NCI-H524 (cell line): Measurements from ENCODE around the gene NFKBIB.
"Not testable (repeated sequence)": the region's sequence is repeated elsewhere in the genome, so short reads cannot be mapped to it uniquely, and the experiment has no call there.

Experiments used
- DNase-seq, 2 experiments: peaks; one replicate each; lab custom pipeline; 2025; lab: John Stamatoyannopoulos, UW

NFKBIB gene, protein sequence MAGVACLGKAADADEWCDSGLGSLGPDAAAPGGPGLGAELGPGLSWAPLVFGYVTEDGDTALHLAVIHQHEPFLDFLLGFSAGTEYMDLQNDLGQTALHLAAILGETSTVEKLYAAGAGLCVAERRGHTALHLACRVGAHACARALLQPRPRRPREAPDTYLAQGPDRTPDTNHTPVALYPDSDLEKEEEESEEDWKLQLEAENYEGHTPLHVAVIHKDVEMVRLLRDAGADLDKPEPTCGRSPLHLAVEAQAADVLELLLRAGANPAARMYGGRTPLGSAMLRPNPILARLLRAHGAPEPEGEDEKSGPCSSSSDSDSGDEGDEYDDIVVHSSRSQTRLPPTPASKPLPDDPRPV

DNA sequence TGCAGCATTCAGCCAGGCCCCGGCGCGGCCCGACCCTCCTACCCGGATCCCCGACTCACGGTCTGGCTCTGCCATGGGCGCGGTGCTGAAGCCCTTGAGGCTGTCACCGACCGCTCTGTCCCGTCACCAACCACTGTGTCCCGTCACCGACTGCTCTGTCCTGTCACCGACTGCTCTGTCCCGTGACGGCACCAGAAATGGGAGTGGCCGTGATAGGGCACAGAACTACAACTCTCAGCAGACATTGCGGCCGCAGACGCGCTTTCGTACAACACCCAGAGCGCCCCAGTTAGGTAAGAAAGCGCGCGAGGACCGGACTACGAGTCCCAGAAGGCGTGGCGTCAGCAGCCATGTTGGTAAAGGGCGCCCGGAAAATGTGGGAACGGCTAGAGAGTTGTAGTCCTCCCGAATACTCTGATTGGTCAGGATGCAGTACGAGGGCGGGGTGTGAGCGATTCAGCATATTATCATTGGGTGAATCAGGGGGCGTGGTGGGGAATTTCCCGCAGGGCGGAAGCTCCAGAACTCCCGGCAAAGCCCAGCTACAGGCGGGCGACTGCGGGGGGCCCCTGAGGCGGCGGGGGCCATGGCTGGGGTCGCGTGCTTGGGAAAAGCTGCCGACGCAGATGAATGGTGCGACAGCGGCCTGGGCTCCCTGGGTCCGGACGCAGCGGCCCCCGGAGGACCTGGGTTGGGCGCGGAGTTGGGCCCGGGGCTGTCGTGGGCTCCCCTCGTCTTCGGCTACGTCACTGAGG lies at the start of gene NFKBIB, which contains the start of gene SIRT2:
Gene NFKBIB, plus strand, starts transcription at position 523 of the 755 bp plus-strand sequence. Its CDS starts 64 bp downstream, at position 587.
Gene SIRT2, minus strand, starts transcription at position 172 of the 755 bp plus-strand sequence. Its CDS starts 97 bp downstream, at position 75.
- peak; percentile 100 for DNase-seq

DNA sequence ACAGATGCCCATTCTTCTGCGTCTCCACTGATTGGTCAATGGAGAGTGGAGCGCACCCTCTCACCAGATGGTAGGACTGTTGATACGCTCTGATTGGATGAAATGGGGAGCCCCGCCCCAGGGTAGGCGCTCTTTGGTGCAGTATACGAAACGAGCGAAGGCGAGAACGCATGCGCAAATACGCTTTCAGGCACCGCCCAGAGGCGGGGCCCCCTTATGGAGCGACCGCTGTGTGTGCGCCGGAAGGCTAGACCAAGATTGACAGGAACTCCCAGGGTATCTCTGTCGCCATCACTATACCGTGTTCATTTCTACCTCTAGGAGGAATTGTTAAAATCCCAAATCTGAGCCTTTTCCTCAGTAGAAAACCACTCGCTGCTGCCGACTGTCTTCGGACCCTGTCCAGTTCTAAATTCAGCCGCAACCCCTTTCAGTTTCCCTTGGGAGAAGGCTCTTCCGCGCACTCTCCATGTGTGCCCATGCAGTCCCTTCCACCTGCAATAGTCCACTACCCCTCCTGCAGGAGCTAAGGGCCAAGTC lies 49.3 kb upstream of the NFKBIB start:
- peak in 1 of 2 experiments; percentile 74 for DNase-seq

DNA sequence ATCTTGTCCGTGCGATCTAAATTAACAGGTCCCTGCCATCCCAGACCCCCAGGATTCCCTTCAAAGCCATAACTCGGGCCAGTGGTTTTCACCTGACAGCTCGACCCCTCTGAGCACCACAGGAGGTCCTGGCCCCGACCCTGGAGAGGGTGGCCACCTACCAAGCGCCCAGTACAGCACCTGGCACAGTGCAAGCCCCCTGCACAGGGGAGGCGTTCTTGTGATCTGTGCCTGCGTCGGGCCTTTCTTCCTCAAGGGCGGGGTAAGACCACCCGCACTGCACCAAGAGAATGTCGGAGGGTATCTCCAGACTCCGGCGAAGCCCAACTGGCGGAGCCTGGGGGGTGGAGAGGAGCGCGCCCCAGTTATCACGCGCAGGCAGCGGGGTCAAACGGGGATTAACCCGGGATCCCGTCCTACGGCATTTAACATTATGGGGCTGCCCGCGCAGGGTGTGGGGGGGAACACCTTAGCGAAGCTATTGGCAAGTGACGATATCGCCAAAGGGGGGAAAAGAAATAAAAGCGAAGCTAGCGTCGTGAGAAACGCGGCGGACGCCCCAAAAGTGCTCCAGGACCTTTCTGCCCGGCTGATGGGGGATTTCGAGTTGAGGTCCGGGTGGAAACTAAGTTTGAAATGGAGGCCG lies 48.7 kb upstream of the NFKBIB start:
- no peak for DNase-seq

DNA sequence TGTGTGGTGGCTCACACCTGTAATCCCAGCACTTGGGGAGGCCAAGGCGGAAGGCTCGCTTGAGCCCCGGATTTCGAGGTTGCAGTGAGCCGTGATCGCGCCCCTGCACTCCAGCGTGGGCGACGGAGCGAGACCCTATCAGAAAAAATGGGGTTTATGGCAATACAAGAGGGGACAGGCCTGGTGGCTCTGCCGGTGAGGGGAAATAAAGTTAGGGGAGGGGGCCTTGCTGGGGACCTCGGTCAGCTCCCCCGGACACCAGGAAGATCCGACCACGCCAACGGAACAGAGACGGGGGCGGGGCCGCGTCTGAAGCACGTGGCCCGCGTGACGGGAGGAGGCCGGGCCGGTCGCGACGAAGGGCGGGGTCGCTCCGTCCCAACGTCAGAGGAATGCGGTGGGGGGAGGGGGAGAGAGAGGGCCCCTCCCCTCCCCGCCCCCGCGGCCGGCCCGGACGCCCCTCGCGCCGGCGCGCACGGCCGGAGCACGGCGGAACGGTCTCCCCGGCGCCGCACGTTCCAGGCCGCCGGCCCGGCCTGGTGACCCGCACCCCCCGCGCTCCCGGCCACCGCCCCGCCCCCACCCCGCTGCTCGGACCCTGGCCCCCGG lies 48.0 kb upstream of the NFKBIB start:
- peak; percentile 52 to 88 for DNase-seq

DNA sequence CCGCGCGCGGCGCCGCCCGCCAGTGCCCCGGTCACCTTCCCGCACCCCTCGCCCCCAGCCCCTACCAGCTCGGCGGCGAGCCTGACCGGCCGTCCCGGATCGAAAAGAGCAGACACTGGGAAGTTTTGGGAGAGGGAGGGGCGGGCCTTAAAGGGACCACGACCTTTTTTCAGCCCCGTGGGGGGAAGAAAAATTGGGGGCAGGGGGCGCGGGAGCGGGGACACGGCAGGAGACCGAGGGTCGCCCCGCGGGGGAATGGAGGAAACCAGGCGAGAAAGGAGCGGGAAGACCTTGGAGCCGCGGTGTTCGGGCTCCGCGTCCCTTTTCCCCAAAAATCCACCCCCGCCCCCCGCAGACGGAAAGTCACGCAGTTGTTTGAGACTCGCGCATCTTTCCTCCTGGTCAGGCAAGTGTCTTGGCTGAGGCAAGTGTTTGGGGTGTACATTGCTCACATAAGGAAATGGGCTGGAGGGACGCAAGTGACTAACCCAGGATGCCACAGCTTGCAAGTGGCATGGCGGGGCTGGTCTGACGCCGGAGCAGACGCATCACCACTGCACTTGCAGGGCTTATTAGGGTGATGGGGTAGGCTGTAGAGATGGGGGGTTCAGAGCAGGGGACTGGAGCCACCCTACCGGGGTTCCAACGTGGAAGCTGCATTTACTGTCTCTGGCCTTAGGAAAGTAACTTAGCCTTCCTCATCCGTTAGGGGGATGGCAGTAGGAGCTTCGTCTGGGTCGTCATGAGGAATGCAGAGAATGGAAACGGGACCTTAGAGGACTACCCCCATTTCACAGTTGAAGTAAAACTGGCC lies 47.3 kb upstream of the NFKBIB start:
- peak in 1 of 2 experiments; percentile 42 for DNase-seq

DNA sequence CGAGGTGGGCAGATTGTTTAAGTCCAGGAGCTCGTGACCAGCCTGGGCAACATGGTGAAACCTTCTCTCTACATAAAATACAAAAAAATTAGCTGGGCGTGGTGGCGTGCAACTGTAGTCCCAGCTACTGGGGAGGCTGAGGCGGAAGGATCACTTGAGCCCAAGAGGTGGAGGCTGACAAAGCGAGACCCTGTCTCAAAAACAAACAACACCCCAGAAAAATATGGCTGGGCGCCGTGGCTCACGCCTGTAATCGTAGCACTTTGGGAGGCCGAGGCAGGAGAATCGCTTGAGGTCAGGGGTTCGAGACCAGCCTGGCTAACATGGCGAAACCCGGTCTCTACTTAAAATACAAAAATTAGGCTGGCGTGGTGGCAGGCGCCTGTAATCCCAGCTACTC lies 46.6 kb upstream of the NFKBIB start:
- DNase-seq, result no peak

DNA sequence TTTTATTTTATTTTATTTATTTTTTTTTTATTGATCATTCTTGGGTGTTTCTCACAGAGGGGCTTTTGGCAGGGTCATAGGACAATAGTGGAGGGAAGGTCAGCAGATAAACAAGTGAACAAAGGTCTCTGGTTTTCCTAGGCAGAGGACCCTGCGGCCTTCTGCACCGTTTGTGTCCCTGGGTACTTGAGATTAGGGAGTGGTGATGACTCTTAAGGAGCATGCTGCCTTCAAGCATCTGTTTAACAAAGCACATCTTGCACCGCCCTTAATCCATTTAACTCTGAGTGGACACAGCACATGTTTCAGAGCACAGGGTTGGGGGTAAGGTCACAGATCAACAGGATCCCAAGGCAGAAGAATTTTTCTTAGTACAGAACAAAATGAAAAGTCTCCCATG lies 44.8 kb upstream of the NFKBIB start:
- DNase-seq, result peak; percentile 40 to 76

DNA sequence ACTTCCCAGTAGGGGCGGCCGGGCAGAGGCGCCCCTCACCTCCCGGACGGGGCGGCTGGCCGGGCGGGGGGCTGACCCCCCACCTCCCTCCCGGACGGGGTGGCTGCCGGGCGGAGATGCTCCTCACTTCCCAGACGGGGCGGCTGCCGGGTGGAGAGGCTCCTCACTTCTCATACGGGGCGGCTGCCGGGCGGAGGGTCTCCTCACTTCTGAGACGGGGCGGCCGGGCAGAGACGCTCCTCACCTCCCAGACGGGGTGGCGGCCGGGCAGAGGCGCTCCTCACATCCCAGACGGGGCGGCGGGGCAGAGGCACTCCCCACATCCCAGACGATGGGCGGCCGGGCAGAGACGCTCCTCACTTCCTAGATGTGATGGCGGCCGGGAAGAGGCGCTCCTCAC lies 44.0 kb upstream of the NFKBIB start:
- DNase-seq, result not testable (repeated sequence)

DNA sequence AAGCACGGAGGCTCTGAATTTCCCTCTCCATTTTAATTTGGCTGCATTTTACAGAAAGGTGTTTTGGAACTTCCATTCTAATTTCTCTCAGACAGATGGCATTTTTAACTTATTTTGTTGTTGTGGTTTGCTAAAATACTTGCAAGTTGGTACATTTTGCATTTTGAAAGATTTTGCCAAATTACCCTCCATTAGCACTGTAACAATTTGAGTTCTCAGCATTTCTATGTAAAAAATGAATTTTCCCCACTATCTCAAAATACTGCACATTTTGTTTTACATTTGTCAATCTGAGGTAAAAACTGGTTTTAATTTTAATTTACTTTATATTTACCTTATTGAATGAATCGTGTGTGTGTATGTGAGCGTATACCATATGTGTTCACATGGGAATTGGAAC lies 43.0 kb upstream of the NFKBIB start:
- no peak for DNase-seq

DNA sequence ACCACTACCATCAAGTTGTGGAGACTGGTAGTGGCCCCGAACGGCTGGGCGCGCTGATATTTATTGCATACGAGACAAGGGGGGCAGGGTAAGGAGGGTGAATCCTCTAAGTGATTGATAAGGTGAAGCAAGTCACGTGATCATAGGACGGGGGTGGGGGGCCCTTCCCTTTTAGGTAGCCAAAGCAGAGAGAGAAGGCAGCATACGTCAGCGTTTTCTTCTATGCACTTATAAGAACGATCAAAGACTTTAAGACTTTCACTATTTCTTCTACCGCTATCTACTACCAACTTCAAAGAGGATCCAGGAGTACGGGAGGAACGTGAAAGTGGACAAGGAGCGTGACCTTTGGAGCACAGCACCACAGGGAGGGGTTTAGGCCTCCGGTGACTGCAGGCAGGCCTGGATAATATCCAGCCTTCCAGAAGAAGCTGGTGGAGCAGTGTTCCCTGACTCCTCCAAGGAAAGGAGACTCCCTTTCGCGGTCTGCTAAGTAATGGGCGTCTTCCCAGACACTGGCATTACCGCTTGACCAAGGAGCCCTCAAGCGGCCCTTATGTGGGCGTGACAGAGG lies 40.1 kb upstream of the NFKBIB start:
- not testable (repeated sequence) for DNase-seq

DNA sequence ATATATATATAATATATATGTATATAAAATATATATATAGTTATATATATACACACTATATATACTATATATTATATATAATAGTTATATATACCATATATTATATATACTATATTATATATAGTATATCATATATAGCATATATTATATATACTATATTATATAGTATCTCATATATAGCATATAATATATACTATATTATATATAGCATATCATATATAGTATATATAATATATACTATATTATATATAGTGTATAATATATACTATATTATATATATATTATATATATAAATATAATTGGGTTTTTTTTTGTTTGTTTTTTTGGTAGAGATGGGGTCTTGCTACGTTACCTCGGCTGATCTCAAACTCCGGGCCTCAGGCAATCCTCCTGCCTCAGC lies 38.4 kb upstream of the NFKBIB start:
- no peak for DNase-seq

DNA sequence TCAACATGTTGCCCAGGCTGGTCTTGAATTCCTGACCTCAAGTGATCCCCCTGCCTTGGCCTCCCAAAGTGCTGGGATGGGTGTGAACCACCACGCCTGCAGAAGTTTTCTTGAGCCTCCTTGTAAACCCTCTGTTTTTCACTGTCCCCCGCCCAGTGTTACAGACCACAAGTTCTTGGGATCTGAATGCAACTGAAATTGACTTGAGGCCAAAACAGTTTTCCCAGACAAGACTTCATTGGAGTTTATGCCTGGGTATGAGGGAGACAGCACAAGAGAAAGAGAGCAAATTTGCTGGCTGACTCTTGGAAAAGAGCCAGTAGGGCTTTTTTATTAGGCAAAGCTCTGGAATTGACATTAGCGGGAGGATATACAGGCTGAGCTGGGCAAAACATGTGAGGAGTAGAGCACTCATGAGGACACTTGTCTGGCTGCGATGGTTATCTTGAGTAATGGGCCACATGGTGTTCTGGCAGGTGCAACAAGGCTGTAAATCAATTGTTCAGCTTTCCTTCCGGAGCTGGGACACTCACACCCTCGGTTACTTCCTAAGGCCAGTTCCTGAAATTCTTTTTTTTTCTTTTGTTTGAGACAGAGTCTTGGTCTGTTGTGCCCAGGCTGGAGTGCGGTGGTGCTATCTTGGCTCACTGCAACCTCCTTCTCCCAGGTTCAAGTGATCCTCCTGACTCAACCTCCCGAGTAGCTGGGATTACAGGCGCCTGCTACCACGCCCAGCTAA lies 37.3 kb upstream of the NFKBIB start:
- peak; percentile 91 to 96 for DNase-seq

DNA sequence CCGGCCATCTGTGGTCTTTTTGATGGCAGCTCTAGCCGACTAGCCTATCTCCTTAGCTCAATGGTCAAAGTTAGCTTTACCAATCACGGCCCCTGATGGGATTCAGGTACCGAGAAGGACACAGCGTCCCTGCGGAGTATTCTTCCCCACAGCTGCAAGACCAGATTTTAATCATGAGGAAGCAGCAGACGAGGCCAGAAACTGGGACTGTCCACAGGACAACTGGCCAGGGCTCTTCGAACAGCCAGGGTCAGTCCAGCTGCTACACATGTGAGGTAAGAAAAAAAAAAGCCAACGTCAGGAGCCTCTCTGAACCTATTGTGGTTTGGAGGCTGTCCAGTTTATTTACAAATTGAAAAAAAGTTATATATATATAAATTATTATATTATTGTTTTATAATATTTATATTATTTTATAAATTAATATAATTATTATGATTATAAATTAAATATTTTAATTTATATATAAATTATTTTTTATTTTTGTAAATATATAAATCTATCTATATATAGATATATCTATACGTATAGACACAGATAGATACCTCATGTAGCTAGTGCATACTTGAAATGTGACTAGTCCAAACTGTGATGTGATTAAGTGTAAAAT lies 32.5 kb upstream of the NFKBIB start:
- no peak for DNase-seq

DNA sequence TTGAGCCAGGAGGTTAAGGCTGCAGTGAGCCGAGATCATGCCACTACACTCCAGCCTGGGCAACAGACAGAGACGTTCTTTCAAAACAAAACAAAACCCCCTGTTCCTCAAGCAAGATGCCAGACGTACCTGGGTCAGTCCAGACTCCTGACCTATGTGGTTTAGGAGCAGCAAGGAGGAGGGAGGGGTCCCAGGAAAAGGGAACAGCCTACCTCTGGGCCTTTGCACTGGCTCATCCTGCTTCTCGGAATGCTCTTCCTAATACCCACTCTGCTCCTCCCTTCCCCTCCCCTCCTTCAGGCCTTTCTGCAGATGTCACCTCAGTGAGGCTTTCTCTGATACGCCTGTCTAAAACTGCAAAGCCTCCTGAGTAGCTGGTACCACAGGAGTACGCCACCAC lies 31.2 kb upstream of the NFKBIB start:
- DNase-seq, result no peak

DNA sequence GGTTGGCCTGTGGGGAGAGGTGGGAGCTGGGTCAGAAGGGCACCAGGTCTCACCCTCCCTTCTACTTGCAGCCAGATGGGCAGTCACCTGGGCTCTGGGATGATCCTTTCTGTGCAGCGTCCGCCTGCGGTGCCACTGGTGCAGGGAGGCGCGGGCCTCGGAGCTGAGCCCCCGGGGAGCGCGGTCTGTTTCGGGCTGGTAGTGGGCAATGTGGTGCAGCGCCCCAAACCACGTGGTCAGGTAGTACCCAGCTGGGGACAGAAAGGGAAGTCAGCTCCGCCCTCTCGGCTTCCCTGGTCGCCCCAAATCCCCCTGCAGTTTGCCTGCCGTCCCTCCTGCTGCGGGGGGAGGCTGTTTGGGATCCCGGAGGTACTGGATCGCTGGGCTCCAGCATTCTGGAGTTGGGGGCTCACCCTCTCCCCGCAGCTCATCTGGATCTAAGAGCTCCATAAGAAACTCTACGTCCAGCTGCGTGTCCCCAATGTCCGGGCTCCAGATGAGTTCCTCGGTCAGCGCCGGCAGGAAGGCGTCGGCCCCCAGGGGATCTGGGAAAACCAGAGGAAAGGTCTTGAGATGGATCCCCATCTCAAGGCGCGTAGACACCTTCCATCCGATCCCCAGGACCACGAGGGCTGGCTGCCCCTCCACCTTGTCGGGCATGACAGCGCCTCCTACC lies 30.5 kb upstream of the NFKBIB start:
- no peak for DNase-seq

DNA sequence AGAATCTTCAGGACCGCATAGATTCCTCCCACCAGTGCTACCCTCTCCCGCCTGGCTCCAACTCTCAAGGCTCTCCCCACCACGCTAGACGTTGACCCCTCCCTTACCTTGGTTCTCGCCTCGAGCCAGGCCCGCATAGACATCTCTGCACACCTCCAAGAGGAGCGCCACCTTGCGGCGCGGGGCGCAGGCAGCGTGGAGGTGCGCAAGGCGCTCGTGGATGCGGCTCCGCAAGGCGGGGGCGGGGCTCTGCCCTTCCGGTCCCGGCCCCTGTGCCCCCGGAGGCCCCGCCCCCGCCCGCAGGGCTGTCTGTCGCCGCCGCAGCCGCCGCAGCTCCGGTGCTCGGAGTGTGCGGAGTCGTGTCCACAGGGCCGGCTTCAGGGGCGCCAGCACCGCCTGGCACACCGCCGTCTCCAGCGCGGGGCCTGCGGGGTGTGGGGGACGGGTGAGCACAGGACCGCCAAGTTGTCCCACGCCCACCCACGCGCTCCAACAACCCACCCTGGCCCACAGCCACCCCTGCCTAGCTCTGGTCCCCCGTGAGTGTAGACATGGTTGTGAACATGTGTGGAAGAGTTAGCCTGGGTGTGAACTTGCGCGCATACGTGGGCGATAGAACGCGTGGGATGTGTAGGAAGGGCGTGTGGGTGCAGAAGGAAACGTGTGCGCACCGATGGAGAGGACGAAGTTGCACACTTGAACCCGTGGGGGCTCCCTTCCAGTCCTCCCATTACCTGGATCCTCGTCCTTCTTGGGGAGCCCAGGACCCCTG lies 29.7 kb upstream of the NFKBIB start:
- DNase-seq, result no peak

DNA sequence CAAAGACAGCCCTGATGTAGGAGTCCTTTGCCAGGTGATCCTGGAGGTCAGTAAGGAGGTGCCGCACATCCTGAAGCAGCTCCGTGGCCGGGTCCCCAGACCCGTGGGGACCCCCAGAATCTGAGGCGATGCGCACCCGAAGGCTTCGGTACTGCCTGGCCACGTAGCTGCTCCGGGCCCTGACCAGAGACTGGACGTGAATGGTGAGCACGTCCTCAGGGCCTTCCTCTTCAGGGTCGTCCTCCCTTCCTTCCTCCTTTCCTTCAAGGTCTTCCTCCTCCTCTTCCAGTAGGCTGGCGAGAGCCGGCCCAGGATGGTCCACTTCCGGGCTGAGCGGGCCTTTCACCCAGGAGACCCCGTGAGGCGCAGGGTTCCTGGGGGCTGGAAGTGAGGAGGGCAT lies 29.2 kb upstream of the NFKBIB start:
- DNase-seq, result no peak

DNA sequence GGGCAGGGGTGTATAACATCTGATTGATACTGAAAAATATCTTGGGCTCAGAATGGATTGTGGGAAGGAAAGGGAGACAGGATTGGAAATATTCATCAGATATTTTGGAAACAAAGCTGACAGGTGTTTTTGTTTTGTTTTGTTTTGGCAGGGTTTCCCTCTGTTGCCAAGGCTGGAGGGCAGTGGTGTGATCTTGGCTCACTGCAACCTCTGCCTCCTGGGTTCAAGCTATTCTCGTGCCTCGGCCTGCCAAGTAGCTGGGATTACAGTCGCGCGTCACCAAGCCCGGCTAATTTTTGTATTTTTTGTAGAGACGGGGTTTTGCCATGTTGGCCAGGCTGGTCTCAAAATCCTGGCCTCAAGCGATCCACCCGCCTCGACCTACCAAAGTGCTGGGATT lies 26.4 kb upstream of the NFKBIB start:
- not testable (repeated sequence) for DNase-seq
